GM12878 (cell line): ENCODE measurements around the gene SGCD. TPM values are rescaled to one million over a fixed set of nuclear protein-coding genes. Genes with fewer than 3 reads are reported as not detected.

Source experiments
- ATAC-seq: fragments of 200-7000 bp; cut with Tn5 transposase; 3 replicates; pipeline ENCODE4 v1.9.1; 2020; ENCODE audit warnings: mild to moderate bottlenecking, moderate library complexity
- BruUV-seq: library from RNA; stranded (reverse); fragments of 400-500 nt; replicated peaks from 2 replicates; lab custom pipeline; 2021; lab: Mats Ljungman, UMichigan
- CTCF ChIA-PET: fragments of 300-600 bp; sonication (Branson Sonifier 250); formaldehyde crosslinking; extraction: SDS; loops from one replicate; lab custom pipeline; 2021; ENCODE audit warnings: inconsistent platforms; lab: Yijun Ruan, JAX
- POLR2A ChIA-PET: fragments of 350-600 bp; formaldehyde crosslinking; extraction: SDS; loops from one replicate; lab custom pipeline; 2021; ENCODE audit warnings: inconsistent platforms; lab: Charles Lee
- RAD21 ChIA-PET: fragments of 300-600 bp; sonication (Branson Sonifier 250); formaldehyde crosslinking; loops from one replicate; lab custom pipeline; 2023; ENCODE audit warnings: antibody characterized with exemption; ENCODE audit not compliant: unreplicated experiment; lab: Charles Lee
- SMC1A ChIA-PET: fragments of 300-600 bp; sonication (Branson Sonifier 250); formaldehyde crosslinking; loops from one replicate; lab custom pipeline; 2023; ENCODE audit not compliant: unreplicated experiment, uncharacterized antibody; lab: Charles Lee
- DNase-seq: peaks from one replicate; pipeline ENCODE4 v3.0.0-alpha.2; 2011; ENCODE audit warnings: low read depth, low spot score
- FAIRE-seq: peaks from 3 replicates; lab custom pipeline; 2011; peaks lifted over from hg19 to GRCh38; lab: Jason Lieb, UNC
- H2AFZ ChIP-seq: 2 replicates; pipeline ENCODE4 v1.6.0; 2011; ENCODE audit warnings: low read depth, low read length, control low read depth; ENCODE audit not compliant: control insufficient read depth
- H3K27ac ChIP-seq: 2 replicates; pipeline ENCODE4 v1.5.1; 2011; ENCODE audit warnings: control low read depth; ENCODE audit not compliant: control insufficient read depth, insufficient read depth
- H3K27me3 ChIP-seq, 2 experiments: replicated peaks in 1 of 2; 2 replicates each; pipeline versions ENCODE4 v1.6.0 to v1.6.1; 2011; ENCODE audit warnings: low read length in 1 of 2; ENCODE audit not compliant: control insufficient read depth in 2 of 2, insufficient read depth in 2 of 2
- H3K36me3 ChIP-seq, 2 experiments: 2 replicates each; pipeline ENCODE4 v1.5.1; 2011; ENCODE audit warnings: low read length in 1 of 2; ENCODE audit not compliant: control insufficient read depth in 2 of 2, insufficient read depth in 2 of 2
- H3K4me1 ChIP-seq: 2 replicates; pipeline ENCODE4 v1.6.1; 2011; ENCODE audit warnings: mild to moderate bottlenecking, low read length, moderate library complexity, mixed read lengths; ENCODE audit not compliant: control insufficient read depth, insufficient read depth
- H3K4me2 ChIP-seq: 2 replicates; pipeline ENCODE4 v1.6.0; 2011; ENCODE audit warnings: control low read depth; ENCODE audit not compliant: control insufficient read depth, insufficient read depth
- H3K4me3 ChIP-seq: fragments of 200-600 bp; sonication (generic); 2 replicates; pipeline ENCODE4 v1.5.1; 2016
- H3K79me2 ChIP-seq: 2 replicates; pipeline ENCODE4 v1.6.0; 2011; ENCODE audit warnings: low read length; ENCODE audit not compliant: control insufficient read depth, insufficient read depth
- H3K9ac ChIP-seq: 2 replicates; pipeline ENCODE4 v1.8.0; 2011; ENCODE audit warnings: low read length, control low read depth, mixed read lengths; ENCODE audit not compliant: control insufficient read depth, insufficient read depth
- H3K9me3 ChIP-seq: replicated peaks from 3 replicates; pipeline ENCODE4 v1.5.1; 2011; ENCODE audit warnings: mild to moderate bottlenecking, low read length; ENCODE audit not compliant: control insufficient read depth, insufficient read depth
- H4K20me1 ChIP-seq: 2 replicates; pipeline ENCODE4 v1.6.0; 2011; ENCODE audit not compliant: control insufficient read depth, insufficient read depth
- BCL11A ChIP-seq: IDR thresholded peaks from 2 replicates; pipeline ENCODE4 v1.6.1; 2011; ENCODE audit warnings: low read depth, low read length
- BHLHE40 ChIP-seq, 2 experiments: fragments of 450-650 bp in 1 of 2; IDR thresholded peaks; 2 replicates each; pipeline ENCODE4 v1.6.1; 2011 to 2017; ENCODE audit warnings: low read depth in 2 of 2, borderline replicate concordance in 1 of 2, improper control_type of control experiment in 1 of 2, low read length in 1 of 2, mild to moderate bottlenecking in 1 of 2
- CBX5 ChIP-seq: sonication (generic); IDR thresholded peaks from 2 replicates; pipeline ENCODE4 v1.6.1; 2016; ENCODE audit warnings: low read depth, moderate library complexity, mild to moderate bottlenecking, inconsistent platforms
- EED ChIP-seq: sonication (generic); IDR thresholded peaks from 2 replicates; pipeline ENCODE4 v1.6.1; 2016; ENCODE audit warnings: antibody characterized with exemption, low read depth
- MEF2B ChIP-seq: fragments of 450-650 bp; IDR thresholded peaks from 2 replicates; pipeline ENCODE4 v1.6.1; 2018; ENCODE audit warnings: mild to moderate bottlenecking, moderate library complexity; ENCODE audit not compliant: partially characterized antibody, poor library complexity, severe bottlenecking
- NFYB ChIP-seq: IDR thresholded peaks from 2 replicates; pipeline ENCODE4 v1.6.1; 2011; ENCODE audit warnings: low read depth, mild to moderate bottlenecking, low read length, improper control_type of control experiment, moderate library complexity; ENCODE audit not compliant: insufficient read depth
- RUNX3 ChIP-seq: IDR thresholded peaks from 2 replicates; pipeline ENCODE4 v1.6.1; 2012; ENCODE audit warnings: low read length, inconsistent platforms
- SMAD5 ChIP-seq: IDR thresholded peaks from 2 replicates; pipeline ENCODE4 v1.6.1; 2016; ENCODE audit warnings: antibody characterized with exemption, low read depth
- SREBF2 ChIP-seq: IDR thresholded peaks from 2 replicates; pipeline ENCODE4 v1.6.1; 2012; ENCODE audit warnings: mild to moderate bottlenecking, low read length
- SUZ12 ChIP-seq: fragments of 200-600 bp; sonication (generic); IDR thresholded peaks from one replicate; pipeline ENCODE4 v1.6.1; 2018; ENCODE audit warnings: antibody characterized with exemption, mild to moderate bottlenecking; ENCODE audit not compliant: unreplicated experiment
- WRNIP1 ChIP-seq: IDR thresholded peaks from 2 replicates; pipeline ENCODE4 v1.6.1; 2011; ENCODE audit warnings: low read depth, low read length, improper control_type of control experiment, borderline replicate concordance
- ZNF274 ChIP-seq: IDR thresholded peaks from one replicate; pipeline ENCODE4 v1.8.0; 2011; ENCODE audit not compliant: insufficient read length, insufficient read depth
- in situ Hi-C: fragments of 300-500 bp; cut with MboI; formaldehyde crosslinking; loops from 9 replicates; pipeline ENCODE4 v1.14.3; 2018; ENCODE audit warnings: mixed read lengths
- intact Hi-C: fragments of 100-400 bp; cut with micrococcal nuclease; formaldehyde crosslinking; loops from one replicate; pipeline ENCODE4 v1.14.2; 2022; ENCODE audit not compliant: unreplicated experiment
- polyA plus RNA-seq, 11 experiments: library from polyadenylated mRNA; depleted of rRNA in 4 of 11; unstranded in 6 of 11; stranded (reverse) in 5 of 11; fragments of >200 nt; fragmentation: Nextera tagmentation in 4 of 11; fragmentation: Illumina TruSeq in 1 of 11; extraction: Ambion mirVana in 4 of 11; extraction: Trizol in 1 of 11; gene quantifications; 1 replicate in 1 of 11; 2 replicates in 10 of 11; pipeline versions ENCODE4 v1.2.1 to v1.2.3, GENCODE V29; 2011 to 2016; ENCODE audit warnings: inconsistent platforms in 2 of 11, missing spikeins in 2 of 11, low read depth in 1 of 11
- total RNA-seq, 4 experiments: library from RNA; depleted of rRNA in 3 of 4; stranded (reverse); fragments of >200 nt in 3 of 4; fragmentation: Illumina TruSeq in 1 of 4; extraction: Trizol in 1 of 4; gene quantifications; 2 replicates each; pipeline versions ENCODE4 v1.2.1 to v1.2.3, GENCODE V29; 2013 to 2021
- TF ChIP-seq, protein P1 (sequence below): fragments of 450-650 bp; IDR thresholded peaks from 2 replicates; pipeline ENCODE4 v1.6.1; 2017; ENCODE audit warnings: mild to moderate bottlenecking
- TF ChIP-seq, protein P2 (sequence below): IDR thresholded peaks from 2 replicates; pipeline ENCODE4 v1.6.1; 2012; ENCODE audit warnings: low read depth, low read length, improper control_type of control experiment
- TF ChIP-seq, protein P3 (sequence below): fragments of 150-350 bp; IDR thresholded peaks from 2 replicates; pipeline ENCODE4 v1.6.1; 2016; ENCODE audit warnings: low read depth, low read length
- TF ChIP-seq, protein P4 (sequence below), 3 experiments: IDR thresholded peaks in 2 of 3; conservative IDR thresholded peaks in 1 of 3; 2 replicates each; pipeline ENCODE4 v1.5.1; 2011; ENCODE audit warnings: low read depth in 3 of 3, low read length in 3 of 3, mild to moderate bottlenecking in 3 of 3, control low read depth in 2 of 3, moderate library complexity in 2 of 3, inconsistent platforms in 1 of 3, mixed read lengths in 1 of 3; ENCODE audit not compliant: control insufficient read depth in 2 of 3, insufficient read depth in 1 of 3; ENCODE audit errors: extremely low read depth in 1 of 3

Gene SGCD
- total and polyA plus RNA-seq, 10 of the 15 experiments (the other 5 are each of a cell fraction or from before 2014, with no cell fraction given), result 0.06 TPM; not detected in 9

DNA sequence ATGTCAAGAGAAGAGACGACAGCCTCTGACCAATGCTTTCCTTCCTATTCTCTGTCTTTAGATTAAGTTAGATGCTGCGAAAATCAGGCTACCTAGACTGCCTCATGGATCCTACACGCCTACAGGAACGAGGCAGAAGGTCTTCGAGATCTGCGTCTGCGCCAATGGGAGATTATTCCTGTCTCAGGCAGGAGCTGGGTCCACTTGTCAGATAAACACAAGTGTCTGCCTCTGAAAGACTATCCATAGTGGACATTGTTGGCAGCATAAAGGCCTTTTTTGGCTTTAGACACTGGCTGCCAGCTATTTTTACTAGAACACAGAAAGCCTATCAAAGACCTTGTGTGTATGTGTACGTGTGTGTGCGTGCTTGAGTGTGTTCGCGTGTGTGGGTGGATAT, 432.2 kb downstream of the SGCD start (continued):
- no peak for TF ChIP-seq WRNIP1
- TF ChIP-seq, protein P1, sequence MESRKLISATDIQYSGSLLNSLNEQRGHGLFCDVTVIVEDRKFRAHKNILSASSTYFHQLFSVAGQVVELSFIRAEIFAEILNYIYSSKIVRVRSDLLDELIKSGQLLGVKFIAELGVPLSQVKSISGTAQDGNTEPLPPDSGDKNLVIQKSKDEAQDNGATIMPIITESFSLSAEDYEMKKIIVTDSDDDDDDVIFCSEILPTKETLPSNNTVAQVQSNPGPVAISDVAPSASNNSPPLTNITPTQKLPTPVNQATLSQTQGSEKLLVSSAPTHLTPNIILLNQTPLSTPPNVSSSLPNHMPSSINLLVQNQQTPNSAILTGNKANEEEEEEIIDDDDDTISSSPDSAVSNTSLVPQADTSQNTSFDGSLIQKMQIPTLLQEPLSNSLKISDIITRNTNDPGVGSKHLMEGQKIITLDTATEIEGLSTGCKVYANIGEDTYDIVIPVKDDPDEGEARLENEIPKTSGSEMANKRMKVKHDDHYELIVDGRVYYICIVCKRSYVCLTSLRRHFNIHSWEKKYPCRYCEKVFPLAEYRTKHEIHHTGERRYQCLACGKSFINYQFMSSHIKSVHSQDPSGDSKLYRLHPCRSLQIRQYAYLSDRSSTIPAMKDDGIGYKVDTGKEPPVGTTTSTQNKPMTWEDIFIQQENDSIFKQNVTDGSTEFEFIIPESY, result no peak
- TF ChIP-seq, protein P2, sequence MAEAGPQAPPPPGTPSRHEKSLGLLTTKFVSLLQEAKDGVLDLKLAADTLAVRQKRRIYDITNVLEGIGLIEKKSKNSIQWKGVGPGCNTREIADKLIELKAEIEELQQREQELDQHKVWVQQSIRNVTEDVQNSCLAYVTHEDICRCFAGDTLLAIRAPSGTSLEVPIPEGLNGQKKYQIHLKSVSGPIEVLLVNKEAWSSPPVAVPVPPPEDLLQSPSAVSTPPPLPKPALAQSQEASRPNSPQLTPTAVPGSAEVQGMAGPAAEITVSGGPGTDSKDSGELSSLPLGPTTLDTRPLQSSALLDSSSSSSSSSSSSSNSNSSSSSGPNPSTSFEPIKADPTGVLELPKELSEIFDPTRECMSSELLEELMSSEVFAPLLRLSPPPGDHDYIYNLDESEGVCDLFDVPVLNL, result no peak
- no peak for TF ChIP-seq SUZ12
- TF ChIP-seq, protein P3, sequence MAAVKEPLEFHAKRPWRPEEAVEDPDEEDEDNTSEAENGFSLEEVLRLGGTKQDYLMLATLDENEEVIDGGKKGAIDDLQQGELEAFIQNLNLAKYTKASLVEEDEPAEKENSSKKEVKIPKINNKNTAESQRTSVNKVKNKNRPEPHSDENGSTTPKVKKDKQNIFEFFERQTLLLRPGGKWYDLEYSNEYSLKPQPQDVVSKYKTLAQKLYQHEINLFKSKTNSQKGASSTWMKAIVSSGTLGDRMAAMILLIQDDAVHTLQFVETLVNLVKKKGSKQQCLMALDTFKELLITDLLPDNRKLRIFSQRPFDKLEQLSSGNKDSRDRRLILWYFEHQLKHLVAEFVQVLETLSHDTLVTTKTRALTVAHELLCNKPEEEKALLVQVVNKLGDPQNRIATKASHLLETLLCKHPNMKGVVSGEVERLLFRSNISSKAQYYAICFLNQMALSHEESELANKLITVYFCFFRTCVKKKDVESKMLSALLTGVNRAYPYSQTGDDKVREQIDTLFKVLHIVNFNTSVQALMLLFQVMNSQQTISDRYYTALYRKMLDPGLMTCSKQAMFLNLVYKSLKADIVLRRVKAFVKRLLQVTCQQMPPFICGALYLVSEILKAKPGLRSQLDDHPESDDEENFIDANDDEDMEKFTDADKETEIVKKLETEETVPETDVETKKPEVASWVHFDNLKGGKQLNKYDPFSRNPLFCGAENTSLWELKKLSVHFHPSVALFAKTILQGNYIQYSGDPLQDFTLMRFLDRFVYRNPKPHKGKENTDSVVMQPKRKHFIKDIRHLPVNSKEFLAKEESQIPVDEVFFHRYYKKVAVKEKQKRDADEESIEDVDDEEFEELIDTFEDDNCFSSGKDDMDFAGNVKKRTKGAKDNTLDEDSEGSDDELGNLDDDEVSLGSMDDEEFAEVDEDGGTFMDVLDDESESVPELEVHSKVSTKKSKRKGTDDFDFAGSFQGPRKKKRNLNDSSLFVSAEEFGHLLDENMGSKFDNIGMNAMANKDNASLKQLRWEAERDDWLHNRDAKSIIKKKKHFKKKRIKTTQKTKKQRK, result no peak

DNA sequence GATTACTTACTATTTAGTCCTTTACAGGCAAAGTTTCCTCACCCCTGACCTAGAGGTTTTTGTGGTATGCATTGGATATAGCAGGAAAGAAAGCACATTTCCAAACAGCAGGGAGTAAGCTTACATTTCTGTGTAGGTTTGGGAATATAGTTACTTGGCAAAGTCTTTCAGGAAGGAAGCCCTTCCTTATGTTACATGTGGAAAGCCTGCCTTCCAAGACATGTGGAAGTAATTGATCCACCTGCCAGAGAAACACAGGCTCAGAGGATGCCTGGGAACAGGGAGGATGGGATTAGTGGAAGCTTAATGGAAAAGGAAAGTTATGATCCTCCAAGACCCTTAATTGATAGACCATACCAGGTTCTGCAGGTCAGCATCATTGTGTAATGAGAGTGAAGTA, 435.8 kb downstream of the SGCD start:
- H3K4me3 ChIP-seq, result no peak overlapping the region
- POLR2A ChIA-PET, result no interaction called here
- TF ChIP-seq NFYB, result no peak
- TF ChIP-seq BHLHE40 (IDR thresholded peaks at IDR 0.05; ENCODE audit: borderline replicate concordance in 1 of 2, low read depth in 2 of 2, low read length in 1 of 2), result no peak
- TF ChIP-seq MEF2B, result no peak
- no peak for TF ChIP-seq SREBF2
- no peak for TF ChIP-seq EED
- no peak for TF ChIP-seq RUNX3
- TF ChIP-seq, protein P4, sequence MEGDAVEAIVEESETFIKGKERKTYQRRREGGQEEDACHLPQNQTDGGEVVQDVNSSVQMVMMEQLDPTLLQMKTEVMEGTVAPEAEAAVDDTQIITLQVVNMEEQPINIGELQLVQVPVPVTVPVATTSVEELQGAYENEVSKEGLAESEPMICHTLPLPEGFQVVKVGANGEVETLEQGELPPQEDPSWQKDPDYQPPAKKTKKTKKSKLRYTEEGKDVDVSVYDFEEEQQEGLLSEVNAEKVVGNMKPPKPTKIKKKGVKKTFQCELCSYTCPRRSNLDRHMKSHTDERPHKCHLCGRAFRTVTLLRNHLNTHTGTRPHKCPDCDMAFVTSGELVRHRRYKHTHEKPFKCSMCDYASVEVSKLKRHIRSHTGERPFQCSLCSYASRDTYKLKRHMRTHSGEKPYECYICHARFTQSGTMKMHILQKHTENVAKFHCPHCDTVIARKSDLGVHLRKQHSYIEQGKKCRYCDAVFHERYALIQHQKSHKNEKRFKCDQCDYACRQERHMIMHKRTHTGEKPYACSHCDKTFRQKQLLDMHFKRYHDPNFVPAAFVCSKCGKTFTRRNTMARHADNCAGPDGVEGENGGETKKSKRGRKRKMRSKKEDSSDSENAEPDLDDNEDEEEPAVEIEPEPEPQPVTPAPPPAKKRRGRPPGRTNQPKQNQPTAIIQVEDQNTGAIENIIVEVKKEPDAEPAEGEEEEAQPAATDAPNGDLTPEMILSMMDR (IDR thresholded peaks at IDR 0.05 in 2 of 3, conservative IDR thresholded peaks at IDR 0.05 in 1 of 3; ENCODE audit: control insufficient read depth in 2 of 3, extremely low read depth in 1 of 3, insufficient read depth in 1 of 3, low read depth in 3 of 3, low read length in 3 of 3), result no peak
- no peak for TF ChIP-seq SMAD5
- TF ChIP-seq ZNF274, result no peak
- no peak for TF ChIP-seq CBX5
- no peak for TF ChIP-seq BCL11A
- no peak for TF ChIP-seq WRNIP1

More for the DNA sequence above, 435.8 kb downstream of the SGCD start:
- ChIA-PET RAD21 (no interaction called here), CTCF (no interaction called here), SMC1A (no interaction called here)
- H3K9ac ChIP-seq, result no peak overlapping the region
- no peak for DNase-seq
- H3K79me2 ChIP-seq, result no peaks in the 10 kb centered on the region
- H3K36me3 ChIP-seq, result no peaks in the 10 kb centered on the region
- no peaks in the 10 kb centered on the region for H3K9me3 ChIP-seq
- H3K27ac ChIP-seq, result no peak overlapping the region
- H3K4me2 ChIP-seq, result no peak overlapping the region
- intact Hi-C loops (no loop called here), in situ Hi-C loops (no loop called here)
- no peaks in the 10 kb centered on the region for H4K20me1 ChIP-seq
- no peaks in the 10 kb centered on the region for H3K4me1 ChIP-seq
- no peak for ATAC-seq
- no TSS peak for BruUV-seq
- H3K27me3 ChIP-seq, result no peaks in the 10 kb centered on the region
- no peak overlapping the region for H2AFZ ChIP-seq
- no peak for FAIRE-seq
